ENCODE data around the gene RHOBTB3.

RHOBTB3 gene

GRCh38 chr5:95783661-95784060 is 52.5 kb downstream of the RHOBTB3 start:
- Histone ChIP-seq H3K36me3 (ENCODE audit: control insufficient read depth, insufficient read depth, low read length) (no peaks in the 10 kb centered on the region), H3K9me3 (ENCODE audit: control insufficient read depth, low read length) (no peaks in the 10 kb centered on the region), H3K27ac (ENCODE audit: insufficient read depth, low read depth, low read length, poor library complexity, severe bottlenecking) (no peak overlapping the region), H3K4me3 (ENCODE audit: insufficient read depth, low read depth, low read length) (no peak overlapping the region), H3K4me1 (ENCODE audit: control insufficient read depth, insufficient read depth, low read length) (no peaks in the 10 kb centered on the region), H3K27me3 (ENCODE audit: control insufficient read depth, insufficient read depth, low read length, poor library complexity, severe bottlenecking) (no peaks in the 10 kb centered on the region)
- WGBS, 2 experiments, result 95 to 100% methylated on average over 2 to 3 of the region's 3 CpGs

GRCh38 chr5:95784514-95785302 is 53.6 kb downstream of the RHOBTB3 start:
- 91% methylated on average over 6 to 8 of the region's 9 CpGs for WGBS, 2 experiments
- H3K9me3 ChIP-seq (ENCODE audit: control insufficient read depth, low read length), result no peaks in the 10 kb centered on the region
- H3K36me3 ChIP-seq (ENCODE audit: control insufficient read depth, insufficient read depth, low read length), result no peaks in the 10 kb centered on the region
- no peaks in the 10 kb centered on the region for H3K27me3 ChIP-seq (ENCODE audit: control insufficient read depth, insufficient read depth, low read length, poor library complexity, severe bottlenecking)
- H3K4me1 ChIP-seq (ENCODE audit: control insufficient read depth, insufficient read depth, low read length), result no peaks in the 10 kb centered on the region
- H3K4me3 ChIP-seq (ENCODE audit: insufficient read depth, low read depth, low read length), result no peak overlapping the region
- H3K27ac ChIP-seq (ENCODE audit: insufficient read depth, low read depth, low read length, poor library complexity, severe bottlenecking), result no peak overlapping the region

- H3K27ac ChIP-seq (ENCODE audit: insufficient read depth, low read depth, low read length, poor library complexity, severe bottlenecking), result no peak overlapping the region
- no peaks in the 10 kb centered on the region for H3K36me3 ChIP-seq (ENCODE audit: control insufficient read depth, insufficient read depth, low read length)
- no peak overlapping the region for H3K4me3 ChIP-seq (ENCODE audit: insufficient read depth, low read depth, low read length)
- no peaks in the 10 kb centered on the region for H3K4me1 ChIP-seq (ENCODE audit: control insufficient read depth, insufficient read depth, low read length)
- no peaks in the 10 kb centered on the region for H3K27me3 ChIP-seq (ENCODE audit: control insufficient read depth, insufficient read depth, low read length, poor library complexity, severe bottlenecking)
- H3K9me3 ChIP-seq (ENCODE audit: control insufficient read depth, low read length), result no peaks in the 10 kb centered on the region
- 89 to 92% methylated on average over 2 of the region's 3 CpGs for WGBS, 2 experiments
These were observed 55.8 kb downstream of the RHOBTB3 start for GRCh38 chr5:95786821-95787418.

GRCh38 chr5:95788493-95788892 is 57.4 kb downstream of the RHOBTB3 start:
- H3K27me3 ChIP-seq (ENCODE audit: control insufficient read depth, insufficient read depth, low read length, poor library complexity, severe bottlenecking), result no peaks in the 10 kb centered on the region
- no peaks in the 10 kb centered on the region for H3K4me1 ChIP-seq (ENCODE audit: control insufficient read depth, insufficient read depth, low read length)
- H3K27ac ChIP-seq (ENCODE audit: insufficient read depth, low read depth, low read length, poor library complexity, severe bottlenecking), result no peak overlapping the region
- no peak overlapping the region for H3K4me3 ChIP-seq (ENCODE audit: insufficient read depth, low read depth, low read length)
- H3K36me3 ChIP-seq (ENCODE audit: control insufficient read depth, insufficient read depth, low read length), result no peaks in the 10 kb centered on the region
- H3K9me3 ChIP-seq (ENCODE audit: control insufficient read depth, low read length), result no peaks in the 10 kb centered on the region
- 92 to 95% methylated on average over 8 of the region's 8 CpGs for WGBS, 2 experiments

GRCh38 chr5:95791751-95792150 is 60.6 kb downstream of the RHOBTB3 start:
- Histone ChIP-seq H3K36me3 (ENCODE audit: control insufficient read depth, insufficient read depth, low read length) (no peaks in the 10 kb centered on the region), H3K9me3 (ENCODE audit: control insufficient read depth, low read length) (no peaks in the 10 kb centered on the region), H3K4me3 (ENCODE audit: insufficient read depth, low read depth, low read length) (no peak overlapping the region), H3K27ac (ENCODE audit: insufficient read depth, low read depth, low read length, poor library complexity, severe bottlenecking) (no peak overlapping the region), H3K4me1 (ENCODE audit: control insufficient read depth, insufficient read depth, low read length) (no peaks in the 10 kb centered on the region), H3K27me3 (ENCODE audit: control insufficient read depth, insufficient read depth, low read length, poor library complexity, severe bottlenecking) (no peaks in the 10 kb centered on the region)
- 94 to 96% methylated on average over 6 of the region's 6 CpGs for WGBS, 2 experiments

GRCh38 chr5:95794070-95794516 is 63.0 kb downstream of the RHOBTB3 start:
- no peaks in the 10 kb centered on the region for H3K36me3 ChIP-seq (ENCODE audit: control insufficient read depth, insufficient read depth, low read length)
- WGBS, 2 experiments, result 83 to 86% methylated on average over 3 of the region's 3 CpGs

GRCh38 chr5:95797301-95797700 is 66.2 kb downstream of the RHOBTB3 start:
- Histone ChIP-seq H3K36me3 (ENCODE audit: control insufficient read depth, insufficient read depth, low read length) (no peaks in the 10 kb centered on the region), H3K4me1 (ENCODE audit: control insufficient read depth, insufficient read depth, low read length) (no peaks in the 10 kb centered on the region), H3K27ac (ENCODE audit: insufficient read depth, low read depth, low read length, poor library complexity, severe bottlenecking) (no peak overlapping the region), H3K9me3 (ENCODE audit: control insufficient read depth, low read length) (no peaks in the 10 kb centered on the region), H3K4me3 (ENCODE audit: insufficient read depth, low read depth, low read length) (no peak overlapping the region), H3K27me3 (ENCODE audit: control insufficient read depth, insufficient read depth, low read length, poor library complexity, severe bottlenecking) (no peaks in the 10 kb centered on the region)
- WGBS, 2 experiments, result 90 to 93% methylated on average over 3 of the region's 3 CpGs

More at GRCh38 chr5:95794070-95794516, 63.0 kb downstream of the RHOBTB3 start:
- Histone ChIP-seq H3K4me1 (ENCODE audit: control insufficient read depth, insufficient read depth, low read length) (no peaks in the 10 kb centered on the region), H3K4me3 (ENCODE audit: insufficient read depth, low read depth, low read length) (no peak overlapping the region), H3K27me3 (ENCODE audit: control insufficient read depth, insufficient read depth, low read length, poor library complexity, severe bottlenecking) (no peaks in the 10 kb centered on the region), H3K9me3 (ENCODE audit: control insufficient read depth, low read length) (no peaks in the 10 kb centered on the region), H3K27ac (ENCODE audit: insufficient read depth, low read depth, low read length, poor library complexity, severe bottlenecking) (no peak overlapping the region)

GRCh38 chr5:95798048-95798447 is 66.9 kb downstream of the RHOBTB3 start:
- no peaks in the 10 kb centered on the region for H3K4me1 ChIP-seq (ENCODE audit: control insufficient read depth, insufficient read depth, low read length)
- H3K4me3 ChIP-seq (ENCODE audit: insufficient read depth, low read depth, low read length), result no peak overlapping the region
- no peak overlapping the region for H3K27ac ChIP-seq (ENCODE audit: insufficient read depth, low read depth, low read length, poor library complexity, severe bottlenecking)
- WGBS, 2 experiments, result 88 to 96% methylated on average over 1 of the region's 2 CpGs
- no peaks in the 10 kb centered on the region for H3K36me3 ChIP-seq (ENCODE audit: control insufficient read depth, insufficient read depth, low read length)
- H3K9me3 ChIP-seq (ENCODE audit: control insufficient read depth, low read length), result no peaks in the 10 kb centered on the region
- H3K27me3 ChIP-seq (ENCODE audit: control insufficient read depth, insufficient read depth, low read length, poor library complexity, severe bottlenecking), result no peaks in the 10 kb centered on the region

GRCh38 chr5:95798545-95798944 is 67.4 kb downstream of the RHOBTB3 start:
- Histone ChIP-seq H3K27ac (ENCODE audit: insufficient read depth, low read depth, low read length, poor library complexity, severe bottlenecking) (no peak overlapping the region), H3K4me1 (ENCODE audit: control insufficient read depth, insufficient read depth, low read length) (no peaks in the 10 kb centered on the region), H3K27me3 (ENCODE audit: control insufficient read depth, insufficient read depth, low read length, poor library complexity, severe bottlenecking) (no peaks in the 10 kb centered on the region), H3K36me3 (ENCODE audit: control insufficient read depth, insufficient read depth, low read length) (no peaks in the 10 kb centered on the region), H3K9me3 (ENCODE audit: control insufficient read depth, low read length) (no peaks in the 10 kb centered on the region), H3K4me3 (ENCODE audit: insufficient read depth, low read depth, low read length) (no peak overlapping the region)

- Histone ChIP-seq H3K9me3 (ENCODE audit: control insufficient read depth, low read length) (no peaks in the 10 kb centered on the region), H3K27ac (ENCODE audit: insufficient read depth, low read depth, low read length, poor library complexity, severe bottlenecking) (no peak overlapping the region), H3K4me3 (ENCODE audit: insufficient read depth, low read depth, low read length) (no peak overlapping the region), H3K27me3 (ENCODE audit: control insufficient read depth, insufficient read depth, low read length, poor library complexity, severe bottlenecking) (no peaks in the 10 kb centered on the region), H3K36me3 (ENCODE audit: control insufficient read depth, insufficient read depth, low read length) (no peaks in the 10 kb centered on the region), H3K4me1 (ENCODE audit: control insufficient read depth, insufficient read depth, low read length) (no peaks in the 10 kb centered on the region)
- WGBS, 2 experiments, result 94 to 98% methylated on average over 4 of the region's 4 CpGs
These were observed 68.2 kb downstream of the RHOBTB3 start for GRCh38 chr5:95799191-95799835.

Measured in ectodermal cell (in vitro differentiated cells).